ENCODE data around the gene TCEA3.

- TF ChIP-seq EP300 (IDR thresholded peaks at IDR 0.05) (no peak), CTCF (IDR thresholded peaks at IDR 0.05) (no peak), POLR2A (IDR thresholded peaks at IDR 0.05) (no peak)
These were observed 3.8 kb downstream of the TCEA3 start for GRCh38 chr1:23420778-23421177.

All from gastroesophageal sphincter (tissue), 3 donors.